PC-3 (cell line): ENCODE results near the gene TSTD1.
A peak's percentile ranks its signal among the peaks of the same experiment; 100 is the strongest.

Source experiments
- EZH2 ChIP-seq: fragments of 300-600 bp; sonication (generic); IDR thresholded peaks from one replicate; pipeline ENCODE4 v1.6.1; 2017; ENCODE audit warnings: antibody characterized with exemption, mild to moderate bottlenecking, low read length; ENCODE audit not compliant: unreplicated experiment
- EZH2phosphoT487 ChIP-seq: fragments of 300-600 bp; sonication (generic); IDR thresholded peaks from 2 replicates; pipeline ENCODE4 v1.6.1; 2018; ENCODE audit warnings: mild to moderate bottlenecking, antibody characterized with exemption, low read length, borderline replicate concordance
- TF ChIP-seq, protein P1 (sequence below): fragments of 300-600 bp; sonication (generic); conservative IDR thresholded peaks from 2 replicates; pipeline ENCODE4 v1.5.1; 2017; ENCODE audit warnings: antibody characterized with exemption, low read depth, mild to moderate bottlenecking, low read length

- TF ChIP-seq EZH2phosphoT487 = no peak
- TF ChIP-seq, protein P1, sequence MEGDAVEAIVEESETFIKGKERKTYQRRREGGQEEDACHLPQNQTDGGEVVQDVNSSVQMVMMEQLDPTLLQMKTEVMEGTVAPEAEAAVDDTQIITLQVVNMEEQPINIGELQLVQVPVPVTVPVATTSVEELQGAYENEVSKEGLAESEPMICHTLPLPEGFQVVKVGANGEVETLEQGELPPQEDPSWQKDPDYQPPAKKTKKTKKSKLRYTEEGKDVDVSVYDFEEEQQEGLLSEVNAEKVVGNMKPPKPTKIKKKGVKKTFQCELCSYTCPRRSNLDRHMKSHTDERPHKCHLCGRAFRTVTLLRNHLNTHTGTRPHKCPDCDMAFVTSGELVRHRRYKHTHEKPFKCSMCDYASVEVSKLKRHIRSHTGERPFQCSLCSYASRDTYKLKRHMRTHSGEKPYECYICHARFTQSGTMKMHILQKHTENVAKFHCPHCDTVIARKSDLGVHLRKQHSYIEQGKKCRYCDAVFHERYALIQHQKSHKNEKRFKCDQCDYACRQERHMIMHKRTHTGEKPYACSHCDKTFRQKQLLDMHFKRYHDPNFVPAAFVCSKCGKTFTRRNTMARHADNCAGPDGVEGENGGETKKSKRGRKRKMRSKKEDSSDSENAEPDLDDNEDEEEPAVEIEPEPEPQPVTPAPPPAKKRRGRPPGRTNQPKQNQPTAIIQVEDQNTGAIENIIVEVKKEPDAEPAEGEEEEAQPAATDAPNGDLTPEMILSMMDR = peak; percentile 74
- TF ChIP-seq EZH2 = no peak
Measured at GRCh38 chr1:161071886-161072371, 33.2 kb upstream of the TSTD1 start.
